ENCODE measurements around the gene CXCL1.
"Not testable (repeated sequence)": the region's sequence is repeated elsewhere in the genome, so short reads cannot be mapped to it uniquely, and the experiment has no call there.

CXCL1 gene

GRCh38 chr4:73883306-73883705 is 14.1 kb downstream of the CXCL1 start:
- DNase-seq (ENCODE audit: low spot score), result no peak

GRCh38 chr4:73885574-73886267 is 16.5 kb downstream of the CXCL1 start:
- no peak for DNase-seq (ENCODE audit: low spot score)

GRCh38 chr4:73891326-73891725 is 22.1 kb downstream of the CXCL1 start:
- DNase-seq (ENCODE audit: low spot score), result no peak

- DNase-seq (ENCODE audit: low spot score), result no peak
Measured at GRCh38 chr4:73891739-73892405, 22.7 kb downstream of the CXCL1 start.

GRCh38 chr4:73892966-73893365 is 23.8 kb downstream of the CXCL1 start:
- DNase-seq (ENCODE audit: low spot score), result no peak

GRCh38 chr4:73894001-73894400 is 24.8 kb downstream of the CXCL1 start:
- DNase-seq (ENCODE audit: low spot score), result no peak

- DNase-seq (ENCODE audit: low spot score), result no peak
Measured at GRCh38 chr4:73895201-73896175, 26.3 kb downstream of the CXCL1 start.

GRCh38 chr4:73896416-73896815 is 27.2 kb downstream of the CXCL1 start:
- no peak for DNase-seq (ENCODE audit: low spot score)

- no peak for DNase-seq (ENCODE audit: low spot score)
Measured at GRCh38 chr4:73897380-73898136, 28.4 kb downstream of the CXCL1 start.

GRCh38 chr4:73899338-73899737 is 30.1 kb downstream of the CXCL1 start:
- not testable (repeated sequence) for DNase-seq (ENCODE audit: low spot score)

- no peak for DNase-seq (ENCODE audit: low spot score)
Measured at GRCh38 chr4:73901031-73901430, 31.8 kb downstream of the CXCL1 start.

- no peak for DNase-seq (ENCODE audit: low spot score)
Measured at GRCh38 chr4:73902038-73902637, 32.9 kb downstream of the CXCL1 start.

GRCh38 chr4:73902817-73903547 is 33.8 kb downstream of the CXCL1 start:
- no peak for DNase-seq (ENCODE audit: low spot score)

- DNase-seq (ENCODE audit: low spot score), result no peak
Measured at GRCh38 chr4:73904491-73904890, 35.3 kb downstream of the CXCL1 start.

GRCh38 chr4:73908965-73909364 is 39.8 kb downstream of the CXCL1 start:
- no peak for DNase-seq (ENCODE audit: low spot score)

- no peak for DNase-seq (ENCODE audit: low spot score)
Measured at GRCh38 chr4:73911746-73912145, 42.6 kb downstream of the CXCL1 start.

GRCh38 chr4:73912191-73912590 is 43.0 kb downstream of the CXCL1 start:
- no peak for DNase-seq (ENCODE audit: low spot score)

GRCh38 chr4:73914071-73914470 is 44.9 kb downstream of the CXCL1 start:
- DNase-seq (ENCODE audit: low spot score), result no peak

GRCh38 chr4:73916172-73916925 is 47.2 kb downstream of the CXCL1 start:
- DNase-seq (ENCODE audit: low spot score), result no peak

GRCh38 chr4:73917081-73917501 is 47.9 kb downstream of the CXCL1 start:
- no peak for DNase-seq (ENCODE audit: low spot score)
